ENCODE measurements around the gene ZNF619.

The ZNF619 gene

DNA sequence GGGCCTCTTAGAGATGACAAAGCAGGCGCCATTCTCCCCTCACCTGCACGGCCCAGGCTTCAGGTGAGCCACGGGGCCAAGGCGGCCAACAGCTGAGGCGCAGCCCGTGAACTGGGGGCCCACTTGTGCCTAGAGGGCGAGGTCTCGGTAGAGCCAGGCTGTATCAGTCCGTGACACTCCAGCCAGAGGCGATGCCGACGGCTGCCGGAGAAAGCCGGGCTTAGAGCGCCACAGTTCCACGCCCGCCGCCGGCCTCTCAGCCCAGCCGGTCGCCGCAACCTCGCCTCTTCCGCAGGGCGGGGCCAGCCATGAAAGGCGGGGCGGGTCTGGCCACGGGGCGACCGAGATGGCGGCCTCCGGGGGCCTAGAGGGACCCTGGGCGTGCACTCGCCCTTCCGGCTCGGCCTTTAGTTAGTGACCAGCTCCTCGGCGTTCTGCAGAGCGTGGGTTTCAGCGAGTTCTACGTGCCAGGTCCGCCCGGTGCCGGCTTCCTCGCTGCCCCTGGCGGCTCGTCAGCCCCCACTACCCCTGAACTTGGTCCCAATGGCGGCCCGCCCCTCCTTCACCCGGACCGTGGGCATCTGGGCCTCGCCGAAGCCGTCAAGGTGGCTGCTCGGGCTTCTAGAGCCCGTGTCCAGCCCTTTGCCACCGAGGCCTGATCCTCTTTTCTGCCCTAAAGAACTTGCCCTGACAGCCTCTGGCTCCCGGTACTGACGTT, 47.8 kb downstream of the ZNF619 start, which contains the start of gene ZNF621:
TSS of gene ZNF621 (plus strand) at position 393 of the 718 bp plus-strand sequence. CDS start 881 bp downstream, outside the sequence.
- no CpG with 5 or more reads among the region's 59 CpGs for WGBS (ENCODE audit: extremely low coverage, insufficient coverage, insufficient read length)
- DNase-seq = peak; percentile 87 to 92
- Histone ChIP-seq H3K23ac (ENCODE audit: low read length) (no peak within 1 kb of the TSS), H3K27me3 (ENCODE audit: insufficient read depth, low read length) (no peaks in the 10 kb centered on the region), H3K27ac (ENCODE audit: low read depth, low read length) (peak within 1 kb of the TSS; percentile 23), H3K79me2 (ENCODE audit: control insufficient read depth, insufficient read depth, low read length, poor library complexity) (peaks cover 8% of the 10 kb centered on the region), H3K4me3 (ENCODE audit: low read depth, low read length) (peak within 1 kb of the TSS; percentile 92), H3K79me1 (ENCODE audit: low read length) (peaks cover 8% of the 10 kb centered on the region), H3K36me3 (ENCODE audit: control insufficient read depth in 1 of 2, insufficient read depth in 2 of 2, low read length in 2 of 2) (peaks cover 5 to 9% of the 10 kb centered on the region in 2 experiments), H3K9me3 (ENCODE audit: insufficient read depth, low read depth, low read length) (no peaks in the 10 kb centered on the region), H4K91ac (ENCODE audit: low read depth, low read length) (peak within 1 kb of the TSS; percentile 93), H3K4me1 (ENCODE audit: control insufficient read depth in 1 of 2, insufficient read depth in 2 of 2, low read length in 2 of 2) (peaks cover 5 to 8% of the 10 kb centered on the region in 2 experiments), H3K18ac (ENCODE audit: low read length) (peak within 1 kb of the TSS; percentile 94), H2BK120ac (ENCODE audit: insufficient read depth, low read length, poor library complexity) (peak within 1 kb of the TSS; percentile 89), H3K4me2 (ENCODE audit: low read length) (peak within 1 kb of the TSS; percentile 95), H3K4ac (ENCODE audit: low read depth, low read length) (peak within 1 kb of the TSS; percentile 90), H2BK12ac (ENCODE audit: low read length) (no peak within 1 kb of the TSS), H2BK5ac (ENCODE audit: low read depth, low read length, poor library complexity) (peak within 1 kb of the TSS; percentile 90), H2AFZ (ENCODE audit: insufficient read depth, low read length, poor library complexity) (peak within 1 kb of the TSS; percentile 89), H4K8ac (ENCODE audit: low read depth, low read length) (peak within 1 kb of the TSS; percentile 97), H3K9ac (ENCODE audit: low read length) (peak within 1 kb of the TSS; percentile 95), H3K14ac (ENCODE audit: low read length) (peak within 1 kb of the TSS; percentile 98), H2AK5ac (ENCODE audit: low read length) (peak within 1 kb of the TSS; percentile 71), H4K12ac (ENCODE audit: low read depth, low read length) (peak within 1 kb of the TSS; percentile 96)

- Histone ChIP-seq H3K23ac (ENCODE audit: low read length) (no peak overlapping the region), H3K36me3 (ENCODE audit: control insufficient read depth in 1 of 2, insufficient read depth in 2 of 2, low read length in 2 of 2) (peaks cover 16 to 35% of the 10 kb centered on the region in 2 experiments), H3K27me3 (ENCODE audit: insufficient read depth, low read length) (no peaks in the 10 kb centered on the region), H3K27ac (ENCODE audit: low read depth, low read length) (no peak overlapping the region), H2AK5ac (ENCODE audit: low read length) (no peak overlapping the region), H3K4me3 (ENCODE audit: low read depth, low read length) (no peak overlapping the region), H3K4me2 (ENCODE audit: low read length) (no peak overlapping the region), H4K91ac (ENCODE audit: low read depth, low read length) (no peak overlapping the region), H2BK5ac (ENCODE audit: low read depth, low read length, poor library complexity) (no peak overlapping the region), H2AFZ (ENCODE audit: insufficient read depth, low read length, poor library complexity) (no peak overlapping the region), H3K4me1 (ENCODE audit: control insufficient read depth in 1 of 2, insufficient read depth in 2 of 2, low read length in 2 of 2) (peaks cover 5 to 8% of the 10 kb centered on the region in 2 experiments), H4K8ac (ENCODE audit: low read depth, low read length) (no peak overlapping the region), H2BK120ac (ENCODE audit: insufficient read depth, low read length, poor library complexity) (no peak overlapping the region), H3K14ac (ENCODE audit: low read length) (no peak overlapping the region), H3K9ac (ENCODE audit: low read length) (no peak overlapping the region), H3K79me1 (ENCODE audit: low read length) (peaks cover 8% of the 10 kb centered on the region), H3K4ac (ENCODE audit: low read depth, low read length) (no peak overlapping the region), H3K18ac (ENCODE audit: low read length) (no peak overlapping the region), H2BK12ac (ENCODE audit: low read length) (no peak overlapping the region), H4K12ac (ENCODE audit: low read depth, low read length) (no peak overlapping the region), H3K79me2 (ENCODE audit: control insufficient read depth, insufficient read depth, low read length, poor library complexity) (peaks cover 8% of the 10 kb centered on the region), H3K9me3 (ENCODE audit: insufficient read depth, low read depth, low read length) (peaks cover 3% of the 10 kb centered on the region)
- no CpG with 5 or more reads among the region's 3 CpGs for WGBS (ENCODE audit: extremely low coverage, insufficient coverage, insufficient read length)
- no peak for DNase-seq
Observed at GRCh38 chr3:40528426-40528825, 51.5 kb downstream of the ZNF619 start.

- Histone ChIP-seq H3K14ac (ENCODE audit: low read length) (no peak overlapping the region), H3K4me3 (ENCODE audit: low read depth, low read length) (no peak overlapping the region), H3K79me1 (ENCODE audit: low read length) (no peaks in the 10 kb centered on the region), H3K36me3 (ENCODE audit: control insufficient read depth in 1 of 2, insufficient read depth in 2 of 2, low read length in 2 of 2) (peaks cover 22 to 43% of the 10 kb centered on the region in 2 experiments), H3K9me3 (ENCODE audit: insufficient read depth, low read depth, low read length) (peaks cover 3% of the 10 kb centered on the region), H2BK5ac (ENCODE audit: low read depth, low read length, poor library complexity) (no peak overlapping the region), H3K4ac (ENCODE audit: low read depth, low read length) (no peak overlapping the region), H3K27me3 (ENCODE audit: insufficient read depth, low read length) (no peaks in the 10 kb centered on the region), H3K9ac (ENCODE audit: low read length) (no peak overlapping the region), H2AK5ac (ENCODE audit: low read length) (no peak overlapping the region), H2BK12ac (ENCODE audit: low read length) (no peak overlapping the region), H3K79me2 (ENCODE audit: control insufficient read depth, insufficient read depth, low read length, poor library complexity) (no peaks in the 10 kb centered on the region), H3K18ac (ENCODE audit: low read length) (no peak overlapping the region), H4K91ac (ENCODE audit: low read depth, low read length) (no peak overlapping the region), H4K12ac (ENCODE audit: low read depth, low read length) (no peak overlapping the region), H2BK120ac (ENCODE audit: insufficient read depth, low read length, poor library complexity) (no peak overlapping the region), H3K4me1 (ENCODE audit: control insufficient read depth in 1 of 2, insufficient read depth in 2 of 2, low read length in 2 of 2) (no peaks in the 10 kb centered on the region), H3K4me2 (ENCODE audit: low read length) (no peak overlapping the region), H3K27ac (ENCODE audit: low read depth, low read length) (no peak overlapping the region), H3K23ac (ENCODE audit: low read length) (no peak overlapping the region), H2AFZ (ENCODE audit: insufficient read depth, low read length, poor library complexity) (no peak overlapping the region), H4K8ac (ENCODE audit: low read depth, low read length) (no peak overlapping the region)
- WGBS (ENCODE audit: extremely low coverage, insufficient coverage, insufficient read length) = no CpG with 5 or more reads among the region's 5 CpGs
- peak; percentile 7 to 57 for DNase-seq
Observed at GRCh38 chr3:40532252-40532651, 55.3 kb downstream of the ZNF619 start.

DNA sequence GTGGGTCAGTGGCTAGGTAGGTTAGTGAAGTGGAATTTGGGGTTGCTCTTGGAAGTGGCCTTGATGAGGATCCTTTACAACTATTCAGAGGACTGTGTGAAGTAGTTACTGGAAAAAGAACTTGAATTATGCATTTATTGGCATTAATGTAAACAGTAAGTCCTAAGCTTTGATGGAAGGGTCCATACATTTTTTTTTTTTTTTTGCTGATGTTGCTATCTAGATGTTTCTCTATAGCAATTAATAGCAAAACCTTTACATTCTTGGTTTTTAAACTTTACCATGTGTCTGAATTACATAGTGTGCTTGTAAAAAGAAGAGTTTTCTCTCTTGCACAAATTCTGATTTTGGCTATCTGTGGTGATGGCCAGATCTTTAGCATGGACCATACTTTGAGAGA, 57.4 kb downstream of the ZNF619 start:
- no peak overlapping the region for H2AK5ac ChIP-seq (ENCODE audit: low read length)
- no peaks in the 10 kb centered on the region for H3K79me1 ChIP-seq (ENCODE audit: low read length)
- H2BK120ac ChIP-seq (ENCODE audit: insufficient read depth, low read length, poor library complexity) = no peak overlapping the region
- no peak overlapping the region for H2AFZ ChIP-seq (ENCODE audit: insufficient read depth, low read length, poor library complexity)
- no peak overlapping the region for H3K4me2 ChIP-seq (ENCODE audit: low read length)
- H4K91ac ChIP-seq (ENCODE audit: low read depth, low read length) = no peak overlapping the region
- DNase-seq = no peak
- no peak overlapping the region for H3K14ac ChIP-seq (ENCODE audit: low read length)
- H3K4me3 ChIP-seq (ENCODE audit: low read depth, low read length) = no peak overlapping the region
- H3K27me3 ChIP-seq (ENCODE audit: insufficient read depth, low read length) = no peaks in the 10 kb centered on the region
- H3K9ac ChIP-seq (ENCODE audit: low read length) = no peak overlapping the region
- H3K27ac ChIP-seq (ENCODE audit: low read depth, low read length) = no peak overlapping the region
- H3K36me3 ChIP-seq (ENCODE audit: control insufficient read depth in 1 of 2, insufficient read depth in 2 of 2, low read length in 2 of 2) = peaks cover 21 to 41% of the 10 kb centered on the region in 2 experiments
- H4K8ac ChIP-seq (ENCODE audit: low read depth, low read length) = no peak overlapping the region
- H3K9me3 ChIP-seq (ENCODE audit: insufficient read depth, low read depth, low read length) = peaks cover 3% of the 10 kb centered on the region
- H2BK5ac ChIP-seq (ENCODE audit: low read depth, low read length, poor library complexity) = no peak overlapping the region
- H3K23ac ChIP-seq (ENCODE audit: low read length) = no peak overlapping the region
- no peak overlapping the region for H3K4ac ChIP-seq (ENCODE audit: low read depth, low read length)
- H3K79me2 ChIP-seq (ENCODE audit: control insufficient read depth, insufficient read depth, low read length, poor library complexity) = no peaks in the 10 kb centered on the region
- H3K4me1 ChIP-seq (ENCODE audit: control insufficient read depth in 1 of 2, insufficient read depth in 2 of 2, low read length in 2 of 2) = no peaks in the 10 kb centered on the region
- no peak overlapping the region for H3K18ac ChIP-seq (ENCODE audit: low read length)
- H4K12ac ChIP-seq (ENCODE audit: low read depth, low read length) = no peak overlapping the region
- no peak overlapping the region for H2BK12ac ChIP-seq (ENCODE audit: low read length)
